HG02943 (cell line): Measurements from ENCODE around the gene ULBP2.
"Not testable (repeated sequence)": the region's sequence is repeated elsewhere in the genome, so short reads cannot be mapped to it uniquely, and the experiment has no call there.

Experiments used
- ATAC-seq: cut with Tn5 transposase; IDR thresholded peaks from one replicate; pipeline ENCODE4 v1.9.1; 2021; ENCODE audit warnings: mild to moderate bottlenecking, low read depth, moderate library complexity; ENCODE audit not compliant: unreplicated experiment

The ULBP2 gene

GRCh38 chr6:149908480-149908879 is 33.3 kb upstream of the ULBP2 start:
- ATAC-seq = not testable (repeated sequence)

- no peak for ATAC-seq
Observed at GRCh38 chr6:149909701-149910470, 31.9 kb upstream of the ULBP2 start.

- ATAC-seq = no peak
Observed at GRCh38 chr6:149910721-149911151, 31.1 kb upstream of the ULBP2 start.

GRCh38 chr6:149912680-149913079 is 29.1 kb upstream of the ULBP2 start:
- not testable (repeated sequence) for ATAC-seq

- no peak for ATAC-seq
Observed at GRCh38 chr6:149913085-149913484, 28.7 kb upstream of the ULBP2 start.

GRCh38 chr6:149913540-149914240 is 28.1 kb upstream of the ULBP2 start:
- no peak for ATAC-seq

- ATAC-seq = no peak
Observed at GRCh38 chr6:149915970-149916865, 25.6 kb upstream of the ULBP2 start.

GRCh38 chr6:149917679-149918078 is 24.1 kb upstream of the ULBP2 start:
- no peak for ATAC-seq

- ATAC-seq = no peak
Observed at GRCh38 chr6:149918151-149918905, 23.5 kb upstream of the ULBP2 start.

- not testable (repeated sequence) for ATAC-seq
Observed at GRCh38 chr6:149919126-149919833, 22.5 kb upstream of the ULBP2 start.

GRCh38 chr6:149919834-149920225 is 22.0 kb upstream of the ULBP2 start:
- ATAC-seq = no peak

GRCh38 chr6:149921361-149921760 is 20.5 kb upstream of the ULBP2 start:
- no peak for ATAC-seq

GRCh38 chr6:149922091-149922490 is 19.7 kb upstream of the ULBP2 start:
- ATAC-seq = not testable (repeated sequence)

- ATAC-seq = no peak
Observed at GRCh38 chr6:149922642-149923326, 19.0 kb upstream of the ULBP2 start, which contains the start of gene RAET1G. RAET1G (minus strand) TSS chr6:149923121; CDS start chr6:149923010, 111 bp downstream.

GRCh38 chr6:149923327-149923986 is 18.4 kb upstream of the ULBP2 start:
- no peak for ATAC-seq

- ATAC-seq = no peak
Observed at GRCh38 chr6:149924206-149924932, 17.4 kb upstream of the ULBP2 start.

GRCh38 chr6:149924933-149925252 is 16.9 kb upstream of the ULBP2 start:
- no peak for ATAC-seq
